SKM-1 (cell line): Measurements from ENCODE around the gene SPRR2F.

Experiments
- DNase-seq: peaks from one replicate; lab custom pipeline; 2025; ENCODE audit not compliant: unreplicated experiment; lab: John Stamatoyannopoulos, UW

Gene SPRR2F

GRCh38 chr1:153072806-153073726 is 40.2 kb downstream of the SPRR2F start:
- no peak for DNase-seq

GRCh38 chr1:153071511-153071910 is 41.8 kb downstream of the SPRR2F start, which contains the start of gene SPRR2B:
SPRR2B (minus strand) TSS chr1:153071611; CDS start chr1:153070839, 772 bp downstream.
- DNase-seq, result no peak

GRCh38 chr1:153070243-153070642 is 43.1 kb downstream of the SPRR2F start:
- no peak for DNase-seq
